Heart left ventricle (tissue), 16 donors: ENCODE data around the gene CD247. TPM values are rescaled to one million over a fixed set of nuclear protein-coding genes. Genes with fewer than 3 reads are reported as not detected.

Experiments
- ATAC-seq, 4 donors: fragments of 200-7000 bp; cut with Tn5 transposase; one replicate each; pipeline ENCODE4 v1.9.1; 2020 to 2022; ENCODE audit warnings: moderate library complexity in 4 of 4, mild to moderate bottlenecking in 3 of 4, moderate number of reproducible peaks in 1 of 4
- DNase-seq, 5 donors: peaks; one replicate each; pipeline ENCODE4 v3.0.0-alpha.2; 2020
- H3K27ac ChIP-seq, 12 donors: fragments of 200-600 bp; sonication (generic) in 4 of 12; one replicate each; pipeline versions ENCODE4 v1.5.0 to v1.8.0; 2016 to 2022; ENCODE audit warnings: mild to moderate bottlenecking in 2 of 12
- H3K27me3 ChIP-seq, 9 donors: fragments of 200-600 bp; sonication (generic) in 2 of 9; one replicate each; pipeline versions ENCODE4 v1.5.1 to v1.8.0; 2016 to 2022; ENCODE audit warnings: mild to moderate bottlenecking in 3 of 9
- H3K36me3 ChIP-seq, 9 donors: fragments of 200-600 bp; sonication (generic) in 2 of 9; one replicate each; pipeline versions ENCODE4 v1.5.0 to v1.8.0; 2018 to 2022; ENCODE audit warnings: mild to moderate bottlenecking in 2 of 9
- H3K4me1 ChIP-seq, 12 donors: fragments of 200-600 bp; sonication (generic) in 4 of 12; one replicate each; pipeline versions ENCODE4 v1.5.0 to v1.8.0; 2016 to 2022; ENCODE audit warnings: mild to moderate bottlenecking in 3 of 12
- H3K4me3 ChIP-seq, 12 donors: fragments of 200-600 bp; sonication (generic) in 4 of 12; one replicate each; pipeline versions ENCODE4 v1.5.0 to v1.8.0; 2017 to 2022; ENCODE audit warnings: mild to moderate bottlenecking in 9 of 12, moderate library complexity in 4 of 12
- H3K9me3 ChIP-seq, 12 donors: fragments of 200-600 bp; sonication (generic) in 4 of 12; one replicate each; pipeline versions ENCODE4 v1.5.0 to v1.8.0; 2016 to 2022; ENCODE audit warnings: mild to moderate bottlenecking in 1 of 12
- CTCF ChIP-seq, 12 donors: fragments of 200-600 bp; sonication (generic) in 4 of 12; IDR thresholded peaks; one replicate each; pipeline versions ENCODE4 v1.5.0 to v1.8.0; 2018 to 2022; ENCODE audit warnings: antibody characterized with exemption in 12 of 12, mild to moderate bottlenecking in 5 of 12
- POLR2A ChIP-seq, 2 donors: fragments of 450-650 bp; IDR thresholded peaks; one replicate each; pipeline ENCODE4 v1.6.1; 2017; ENCODE audit warnings: antibody characterized with exemption in 2 of 2, mild to moderate bottlenecking in 2 of 2, moderate library complexity in 2 of 2
- WGBS, 4 donors: extraction: QIAGEN DNeasy Blood & Tissue Kit in 2 of 4; methylation state at CpG; one replicate each; pipeline versions ENCODE4 v1.1.5 to v1.1.7; 2013 to 2018; 5-methylcytosine and 5-hydroxymethylcytosine counted together
- intact Hi-C, 10 donors: fragments of 100-400 bp; cut with DNase I; formaldehyde crosslinking; loops; one replicate each; pipeline versions ENCODE4 v1.11.1 to v1.14.2; 2022
- polyA plus RNA-seq, 2 donors: library from polyadenylated mRNA; stranded (reverse); fragments of 200-250 nt; gene quantifications; one replicate each; pipeline ENCODE4 v1.2.3, GENCODE V29; 2013
- total RNA-seq, 9 donors: library from RNA; depleted of rRNA in 2 of 9; stranded (reverse); fragments of >200 nt in 2 of 9; fragmentation: NEBNext Ultra II Directional in 3 of 9; extraction: Animal tissue kit (Norgen Biotek cat#: 25700) in 3 of 9; gene quantifications; one replicate each; pipeline versions ENCODE4 v1.1.0 to v1.2.4, GENCODE V29; 2016 to 2023
- donor health status: ischemic (EF 13 %, LVEDD 7.1; RV severe dilation, severe dysfunction).
- donor health status: healthy with polysubstance abuse.
- donor health status: DM: no; HTN: yes; CAD: no.
- donor health status: DM: no; HTN: no; CAD: no.
- donor health status: ischemic (EF 25% LVEDD 6.9; RV normal size, moderate dysfunction).
- donor health status: ischemic (EF 25% LVEDD 5.7; RV mildly dilated, moderate dysfunction).
- donor health status: healthy.
- donor health status: DM: yes; HTN: yes; CAD: no.
- donor health status: ischemic (EF 35%, LVEDD 5.7; RV mildly dilated, moderate dysfunction).
- donor health status: nonischemic (EF 11% LVEDD 7.7; RV severe dilation, severe dysfunction).
- donor health status: DM: yes; HTN: yes; CAD: no.
- donor health status: PGD.
- donor health status: ischemic (EF 29% LVEDD 5.4; RV normal size, mild dysfunction).
- donor health status: nonischemic (EF 23%, LVEDD 6.1; RV moderate dilation, normal function).

Gene CD247
- total and polyA plus RNA-seq, 11 donors = 0.19 to 7.6 (median 0.47) TPM; not detected in 1

DNA sequence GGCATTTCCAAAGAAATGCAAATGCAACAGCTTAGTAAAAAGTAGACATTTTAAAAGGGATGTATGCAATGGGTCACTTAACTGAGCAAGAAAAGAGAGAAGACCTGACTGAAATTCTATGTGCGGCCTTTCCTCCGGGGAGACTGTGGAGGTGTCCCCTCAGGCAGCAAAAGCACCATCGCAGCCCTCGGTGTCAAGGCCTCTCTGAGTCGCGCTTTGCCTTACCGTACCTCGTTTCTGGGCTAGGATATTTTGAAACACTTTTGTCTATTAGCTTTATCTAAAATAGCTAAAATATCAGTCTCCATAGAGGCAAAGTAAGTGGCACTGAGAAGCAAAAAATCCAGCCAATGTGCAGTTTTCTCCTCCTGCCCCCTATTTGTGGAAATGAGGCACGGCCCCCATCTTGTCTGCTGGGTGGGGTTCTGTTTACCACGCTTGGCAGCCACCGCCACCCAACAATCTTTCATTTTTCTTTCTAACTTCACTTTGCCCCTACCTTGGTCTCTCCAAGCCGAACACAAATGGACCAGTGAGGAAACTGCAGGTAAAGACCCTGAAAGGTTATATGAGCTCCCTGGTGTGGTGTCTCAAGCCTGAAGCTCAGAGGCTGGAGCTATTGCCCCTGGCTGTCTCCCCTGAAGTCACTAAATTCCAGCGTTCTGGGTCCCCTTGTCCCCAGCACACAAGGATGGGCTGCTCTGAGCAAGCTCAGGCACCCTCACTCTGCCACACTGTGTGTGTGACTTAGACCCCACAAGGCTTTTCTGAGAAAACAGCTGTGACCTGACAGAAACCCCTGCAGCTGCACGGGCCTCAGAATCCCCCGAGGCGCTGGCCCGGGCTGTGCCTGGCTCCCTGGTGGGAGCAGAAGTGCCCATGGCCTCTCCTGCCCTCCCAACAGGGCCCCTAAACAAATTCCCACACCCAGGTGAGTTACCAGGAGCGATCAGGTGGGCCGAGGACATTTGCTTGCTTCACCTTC is 1.6 kb downstream of the CD247 start:
- Histone ChIP-seq H3K36me3 (no peaks in the 10 kb centered on the region), H3K27ac (peak overlapping the region in 1 of 12 donors; percentile 79), H3K9me3 (no peaks in the 10 kb centered on the region), H3K27me3 (peaks cover 0 to 4% (median 0%) of the 10 kb centered on the region in 9 donors), H3K4me3 (peak overlapping the region in 2 of 12 donors; percentile 25 to 54), H3K4me1 (no peaks in the 10 kb centered on the region)
- ATAC-seq = no peak
- TF ChIP-seq CTCF (IDR thresholded peaks at IDR 0.05) (no peak), POLR2A (IDR thresholded peaks at IDR 0.05) (no peak)
- 83 to 90% (median 86%) methylated on average over 17 to 19 of the region's 19 CpGs for WGBS, 4 donors
- intact Hi-C loops = no loop called here
- no peak for DNase-seq

GRCh38 chr1:167515893-167516321 is 2.4 kb downstream of the CD247 start:
- ATAC-seq = no peak
- Histone ChIP-seq H3K4me3 (peak overlapping the region in 1 of 12 donors; percentile 54), H3K9me3 (no peaks in the 10 kb centered on the region), H3K36me3 (no peaks in the 10 kb centered on the region), H3K4me1 (no peaks in the 10 kb centered on the region), H3K27me3 (peaks cover 0 to 4% (median 0%) of the 10 kb centered on the region in 9 donors), H3K27ac (peak overlapping the region in 1 of 12 donors; percentile 79)
- intact Hi-C loops = no loop called here
- 84 to 91% (median 86%) methylated on average over 4 of the region's 4 CpGs for WGBS, 4 donors
- TF ChIP-seq POLR2A (IDR thresholded peaks at IDR 0.05) = no peak
- no peak for TF ChIP-seq CTCF (IDR thresholded peaks at IDR 0.05)
- no peak for DNase-seq

DNA sequence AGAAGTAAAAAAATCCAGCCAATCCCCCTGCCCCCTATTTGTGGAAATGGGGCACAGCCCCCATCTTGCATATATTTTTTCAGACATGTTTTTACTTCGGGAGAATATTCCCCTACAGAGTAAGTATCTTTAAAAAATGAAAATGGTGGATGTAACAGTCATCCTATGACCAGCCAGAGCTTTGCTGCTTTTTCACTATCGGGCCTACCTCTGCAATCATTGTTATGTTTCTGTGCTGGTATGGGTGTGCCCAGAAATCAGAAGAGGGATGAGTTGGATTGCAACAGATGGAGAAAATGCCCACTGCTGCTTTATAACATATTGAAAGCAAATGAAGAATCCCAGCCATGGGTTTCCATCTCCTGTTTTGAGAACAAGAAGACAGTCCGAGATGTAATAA is 2.9 kb downstream of the CD247 start:
- 88 to 94% (median 92%) methylated on average over 3 of the region's 3 CpGs for WGBS, 4 donors
- Histone ChIP-seq H3K4me1 (no peaks in the 10 kb centered on the region), H3K27me3 (peaks cover 0 to 4% (median 0%) of the 10 kb centered on the region in 9 donors), H3K36me3 (no peaks in the 10 kb centered on the region), H3K27ac (peak overlapping the region in 1 of 12 donors; percentile 4), H3K4me3 (peak overlapping the region in 1 of 12 donors; percentile 54), H3K9me3 (no peaks in the 10 kb centered on the region)
- DNase-seq (no peak), ATAC-seq (no peak)
- no peak for TF ChIP-seq POLR2A (IDR thresholded peaks at IDR 0.05)
- no peak for TF ChIP-seq CTCF (IDR thresholded peaks at IDR 0.05)
- intact Hi-C loops = no loop called here

GRCh38 chr1:167514288-167514687 is 4.0 kb downstream of the CD247 start:
- Histone ChIP-seq H3K36me3 (no peaks in the 10 kb centered on the region), H3K4me1 (no peaks in the 10 kb centered on the region), H3K4me3 (peak overlapping the region in 1 of 12 donors; percentile 54), H3K27me3 (peaks cover 0 to 4% (median 0%) of the 10 kb centered on the region in 9 donors), H3K9me3 (no peaks in the 10 kb centered on the region), H3K27ac (peak overlapping the region in 1 of 12 donors; percentile 4)
- no peak for ATAC-seq
- no peak for DNase-seq
- WGBS, 4 donors = 93 to 95% (median 94%) methylated on average over 9 of the region's 9 CpGs
- no peak for TF ChIP-seq POLR2A (IDR thresholded peaks at IDR 0.05)
- no peak for TF ChIP-seq CTCF (IDR thresholded peaks at IDR 0.05)
- intact Hi-C loops = no loop called here
